ENCODE measurements around the gene WWOX. TPM values are rescaled to one million over a fixed set of nuclear protein-coding genes. Genes with fewer than 3 reads are reported as not detected.

WWOX gene
- total RNA-seq, 1 donor: 8.2 TPM

DNA sequence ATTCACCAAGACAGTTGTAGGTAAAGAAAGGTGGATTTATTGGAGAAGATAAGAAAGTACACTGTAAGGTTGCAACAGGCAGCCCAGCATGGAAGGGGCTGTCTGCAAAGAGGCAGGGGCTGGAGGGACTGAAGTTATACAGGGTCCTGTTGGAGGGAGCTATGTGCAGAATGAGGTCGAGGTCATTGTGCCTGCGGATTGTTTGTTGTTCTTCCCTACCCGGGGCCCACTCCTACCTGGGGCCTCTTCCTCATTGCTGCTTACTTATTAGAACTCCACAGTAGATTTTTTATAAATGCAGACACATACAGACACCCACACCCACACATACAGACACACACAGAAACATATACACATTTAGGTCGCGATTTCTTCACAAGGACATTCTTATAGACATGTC is 1034.8 kb downstream of the WWOX start:
- TF ChIP-seq, protein P1, sequence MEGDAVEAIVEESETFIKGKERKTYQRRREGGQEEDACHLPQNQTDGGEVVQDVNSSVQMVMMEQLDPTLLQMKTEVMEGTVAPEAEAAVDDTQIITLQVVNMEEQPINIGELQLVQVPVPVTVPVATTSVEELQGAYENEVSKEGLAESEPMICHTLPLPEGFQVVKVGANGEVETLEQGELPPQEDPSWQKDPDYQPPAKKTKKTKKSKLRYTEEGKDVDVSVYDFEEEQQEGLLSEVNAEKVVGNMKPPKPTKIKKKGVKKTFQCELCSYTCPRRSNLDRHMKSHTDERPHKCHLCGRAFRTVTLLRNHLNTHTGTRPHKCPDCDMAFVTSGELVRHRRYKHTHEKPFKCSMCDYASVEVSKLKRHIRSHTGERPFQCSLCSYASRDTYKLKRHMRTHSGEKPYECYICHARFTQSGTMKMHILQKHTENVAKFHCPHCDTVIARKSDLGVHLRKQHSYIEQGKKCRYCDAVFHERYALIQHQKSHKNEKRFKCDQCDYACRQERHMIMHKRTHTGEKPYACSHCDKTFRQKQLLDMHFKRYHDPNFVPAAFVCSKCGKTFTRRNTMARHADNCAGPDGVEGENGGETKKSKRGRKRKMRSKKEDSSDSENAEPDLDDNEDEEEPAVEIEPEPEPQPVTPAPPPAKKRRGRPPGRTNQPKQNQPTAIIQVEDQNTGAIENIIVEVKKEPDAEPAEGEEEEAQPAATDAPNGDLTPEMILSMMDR (IDR thresholded peaks at IDR 0.05; ENCODE audit: insufficient read depth, low read depth, low read length): no peak

DNA sequence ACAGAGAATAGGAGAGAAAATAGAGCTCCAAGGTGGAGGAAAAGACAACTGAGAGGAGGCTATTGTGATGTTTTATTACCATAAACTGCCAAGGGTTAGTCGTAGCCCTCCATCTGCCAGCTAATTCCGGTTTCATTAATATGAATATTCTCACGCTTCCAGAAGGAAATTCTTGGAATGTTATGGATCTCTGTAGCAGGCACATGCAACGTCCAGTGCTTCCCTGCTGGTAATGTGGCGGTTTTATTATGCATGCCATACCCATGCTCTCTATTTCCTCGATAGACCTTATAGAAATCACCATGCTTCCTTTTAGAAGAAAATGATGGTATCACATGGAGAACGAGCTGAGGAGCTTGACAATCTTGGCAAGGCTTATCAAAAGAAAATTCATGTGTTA is 1037.5 kb downstream of the WWOX start:
- DNase-seq (ENCODE audit: low read depth): no peak
- TF ChIP-seq, protein P1 (IDR thresholded peaks at IDR 0.05; ENCODE audit: insufficient read depth, low read depth, low read length): no peak
- H3K4me3 ChIP-seq (ENCODE audit: low read depth, low read length): no peak overlapping the region

More for the DNA sequence above, 1034.8 kb downstream of the WWOX start:
- no peak overlapping the region for H3K4me3 ChIP-seq (ENCODE audit: low read depth, low read length)
- DNase-seq (ENCODE audit: low read depth): no peak

DNA sequence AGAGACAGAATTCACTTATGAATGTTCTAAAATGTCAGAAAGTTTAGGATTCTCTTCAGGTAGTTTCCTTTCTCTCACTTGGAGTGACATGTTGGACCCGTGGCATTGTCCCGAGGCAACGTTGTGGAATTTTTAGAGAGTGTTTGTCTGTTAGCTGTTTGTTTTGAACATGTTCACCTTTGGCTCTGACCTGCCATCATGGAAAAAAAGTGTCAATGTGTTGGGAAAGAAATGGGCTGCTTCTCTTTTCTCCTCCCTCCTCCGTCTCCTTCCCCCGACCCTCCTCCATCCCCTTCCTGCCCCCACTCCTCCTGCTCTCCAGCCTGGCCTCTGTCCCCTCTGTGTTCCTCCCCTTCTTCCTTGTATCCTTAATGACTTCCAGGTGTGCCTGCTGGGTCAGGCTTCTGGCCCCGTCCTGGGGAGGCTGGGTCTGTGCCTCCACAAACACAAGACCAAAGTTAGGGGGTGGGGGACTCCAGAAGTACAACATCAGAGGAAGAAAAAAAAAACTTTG is 1038.0 kb downstream of the WWOX start:
- no peak for DNase-seq (ENCODE audit: low read depth)
- TF ChIP-seq, protein P1 (IDR thresholded peaks at IDR 0.05; ENCODE audit: insufficient read depth, low read depth, low read length): no peak
- H3K4me3 ChIP-seq (ENCODE audit: low read depth, low read length): no peak overlapping the region

DNA sequence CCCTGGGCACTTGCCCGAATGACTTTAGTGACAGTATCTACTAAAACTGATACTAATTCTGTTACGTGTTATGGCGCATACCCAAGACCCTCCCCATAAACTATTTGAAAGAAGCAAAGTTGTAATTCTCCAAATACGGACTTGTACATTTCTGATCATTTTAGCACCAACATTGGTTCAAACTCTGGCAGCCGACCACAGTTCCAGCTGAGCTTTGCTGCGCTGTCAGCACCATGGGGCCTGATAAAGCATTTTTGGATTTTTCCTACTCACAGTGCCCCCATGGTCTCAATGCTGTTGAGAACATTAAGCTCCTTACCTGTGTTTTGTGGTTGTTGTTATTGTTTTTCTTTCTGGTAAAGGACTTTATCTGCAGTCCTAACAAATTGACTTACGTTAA is 1040.3 kb downstream of the WWOX start:
- no peak overlapping the region for H3K4me3 ChIP-seq (ENCODE audit: low read depth, low read length)
- DNase-seq (ENCODE audit: low read depth): no peak
- TF ChIP-seq, protein P1 (IDR thresholded peaks at IDR 0.05; ENCODE audit: insufficient read depth, low read depth, low read length): no peak

DNA sequence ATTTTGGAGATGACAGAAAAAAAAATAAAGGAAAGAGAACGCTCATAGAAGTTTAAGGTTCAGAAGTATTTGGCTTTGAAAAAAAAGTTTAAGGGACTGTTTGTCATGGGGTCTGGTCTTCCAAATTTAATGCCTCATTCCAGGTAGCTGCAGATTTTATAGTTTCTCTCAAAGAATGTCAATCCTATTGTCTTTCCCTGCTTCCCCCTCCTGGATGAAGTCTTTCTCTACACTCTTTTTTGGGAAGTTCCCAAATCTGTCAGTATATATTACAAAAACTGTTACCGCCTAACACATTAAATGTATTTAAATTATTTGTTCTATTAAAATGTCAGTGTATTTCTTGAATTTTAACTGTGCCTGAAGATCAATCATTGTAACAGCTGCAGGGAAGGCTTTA is 1043.6 kb downstream of the WWOX start:
- H3K4me3 ChIP-seq (ENCODE audit: low read depth, low read length): no peak overlapping the region
- TF ChIP-seq, protein P1 (IDR thresholded peaks at IDR 0.05; ENCODE audit: insufficient read depth, low read depth, low read length): no peak
- no peak for DNase-seq (ENCODE audit: low read depth)

DNA sequence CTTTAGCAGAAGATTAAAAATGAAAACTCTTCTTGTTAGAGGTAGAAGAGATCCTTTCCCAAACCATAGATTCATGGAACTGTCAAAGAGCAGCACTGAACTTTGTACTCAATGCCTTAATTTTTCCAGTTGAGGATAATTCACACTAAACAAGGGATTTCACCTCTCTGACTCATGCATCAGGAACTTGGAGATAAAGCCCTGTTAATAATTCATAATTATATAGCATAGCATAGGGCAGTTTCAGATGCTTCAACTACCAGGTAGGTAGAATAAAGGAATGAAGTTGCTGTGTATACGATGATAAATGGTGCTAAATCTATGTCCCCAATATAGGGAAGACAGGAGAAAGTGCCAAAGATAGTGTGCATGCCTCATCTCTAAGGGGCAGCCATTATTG is 1050.7 kb downstream of the WWOX start:
- no peak for DNase-seq (ENCODE audit: low read depth)
- H3K4me3 ChIP-seq (ENCODE audit: low read depth, low read length): no peak overlapping the region
- TF ChIP-seq, protein P1 (IDR thresholded peaks at IDR 0.05; ENCODE audit: insufficient read depth, low read depth, low read length): no peak

DNA sequence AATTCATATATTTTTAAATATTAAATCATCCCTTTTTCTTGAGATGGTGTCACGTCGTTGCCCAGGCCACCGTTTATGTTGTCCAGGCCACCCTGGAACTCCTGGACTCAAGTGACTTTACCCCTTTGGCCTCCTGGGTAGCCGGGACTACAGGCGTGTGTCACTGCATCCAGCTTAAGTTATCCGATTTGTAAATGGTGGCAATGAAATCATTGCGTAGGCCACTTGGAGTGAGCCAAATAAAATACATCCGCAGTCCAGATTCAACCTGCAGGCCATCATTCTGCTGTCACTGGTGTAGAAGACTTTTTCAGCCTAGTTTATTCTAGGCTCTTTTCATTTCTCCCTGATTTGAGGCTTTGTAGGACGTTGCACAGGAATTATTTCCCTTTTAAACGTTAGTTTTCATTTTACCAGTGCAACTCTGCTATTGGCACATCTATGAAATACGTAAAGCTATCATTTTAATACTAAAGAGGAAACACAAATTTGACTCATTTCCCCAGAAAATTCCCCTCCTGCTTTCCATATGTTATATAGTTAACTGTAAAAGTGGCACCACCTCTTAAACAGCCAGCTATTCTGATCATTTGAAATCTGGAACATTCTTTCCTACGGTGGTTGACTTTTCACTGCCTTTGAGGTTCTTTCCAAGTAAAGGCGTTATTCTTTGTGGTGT is 1051.3 kb downstream of the WWOX start:
- no peak for DNase-seq (ENCODE audit: low read depth)
- H3K4me3 ChIP-seq (ENCODE audit: low read depth, low read length): no peak overlapping the region

More for the DNA sequence above, 1051.3 kb downstream of the WWOX start:
- TF ChIP-seq, protein P1 (IDR thresholded peaks at IDR 0.05; ENCODE audit: insufficient read depth, low read depth, low read length): no peak
